Peyer's patch (tissue), 4 donors: ENCODE measurements around the gene KIN.

ENCODE experiments used
- POLR2A ChIP-seq, 2 donors: fragments of 450-650 bp; IDR thresholded peaks; one replicate each; pipeline ENCODE4 v1.5.1; 2017; ENCODE audit warnings: antibody characterized with exemption in 2 of 2, mild to moderate bottlenecking in 2 of 2, moderate library complexity in 2 of 2
- TF ChIP-seq, protein P1 (sequence below), 6 experiments: fragments of 450-650 bp in 4 of 6; fragments of 200-600 bp in 2 of 6; sonication (generic) in 1 of 6; IDR thresholded peaks; one replicate each; pipeline ENCODE4 v1.5.1; 2017 to 2019; ENCODE audit warnings: antibody characterized with exemption in 6 of 6, mild to moderate bottlenecking in 3 of 6, moderate library complexity in 1 of 6

DNA sequence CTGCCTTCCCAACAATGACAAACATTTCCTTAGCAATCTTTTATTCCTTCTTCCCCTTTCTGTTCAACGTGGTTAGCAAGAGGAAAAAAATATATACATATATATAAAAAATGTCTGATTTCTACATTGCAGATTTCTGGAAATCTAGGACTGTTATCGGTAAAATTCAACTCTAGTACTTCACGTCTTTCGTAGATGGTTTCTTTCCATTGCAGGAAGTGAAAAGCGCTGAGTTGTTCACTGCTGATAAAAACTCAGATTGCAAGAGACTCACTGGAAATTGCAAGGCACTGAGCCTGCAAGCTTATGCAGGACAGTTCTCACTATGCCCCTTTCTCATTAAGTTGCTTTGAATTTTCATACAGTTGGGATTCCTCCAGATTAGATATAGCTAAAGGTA, 23.9 kb downstream of the KIN start:
- TF ChIP-seq, protein P1, sequence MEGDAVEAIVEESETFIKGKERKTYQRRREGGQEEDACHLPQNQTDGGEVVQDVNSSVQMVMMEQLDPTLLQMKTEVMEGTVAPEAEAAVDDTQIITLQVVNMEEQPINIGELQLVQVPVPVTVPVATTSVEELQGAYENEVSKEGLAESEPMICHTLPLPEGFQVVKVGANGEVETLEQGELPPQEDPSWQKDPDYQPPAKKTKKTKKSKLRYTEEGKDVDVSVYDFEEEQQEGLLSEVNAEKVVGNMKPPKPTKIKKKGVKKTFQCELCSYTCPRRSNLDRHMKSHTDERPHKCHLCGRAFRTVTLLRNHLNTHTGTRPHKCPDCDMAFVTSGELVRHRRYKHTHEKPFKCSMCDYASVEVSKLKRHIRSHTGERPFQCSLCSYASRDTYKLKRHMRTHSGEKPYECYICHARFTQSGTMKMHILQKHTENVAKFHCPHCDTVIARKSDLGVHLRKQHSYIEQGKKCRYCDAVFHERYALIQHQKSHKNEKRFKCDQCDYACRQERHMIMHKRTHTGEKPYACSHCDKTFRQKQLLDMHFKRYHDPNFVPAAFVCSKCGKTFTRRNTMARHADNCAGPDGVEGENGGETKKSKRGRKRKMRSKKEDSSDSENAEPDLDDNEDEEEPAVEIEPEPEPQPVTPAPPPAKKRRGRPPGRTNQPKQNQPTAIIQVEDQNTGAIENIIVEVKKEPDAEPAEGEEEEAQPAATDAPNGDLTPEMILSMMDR (IDR thresholded peaks at IDR 0.05): no peak
- TF ChIP-seq POLR2A (IDR thresholded peaks at IDR 0.05): no peak
